Measurements from ENCODE around the gene ZNF469. TPM values are rescaled to one million over a fixed set of nuclear protein-coding genes. Genes with fewer than 3 reads are reported as not detected.

Gene ZNF469
- total and polyA plus RNA-seq, 4 donors: 0.04 to 0.50 (median 0.36) TPM

DNA sequence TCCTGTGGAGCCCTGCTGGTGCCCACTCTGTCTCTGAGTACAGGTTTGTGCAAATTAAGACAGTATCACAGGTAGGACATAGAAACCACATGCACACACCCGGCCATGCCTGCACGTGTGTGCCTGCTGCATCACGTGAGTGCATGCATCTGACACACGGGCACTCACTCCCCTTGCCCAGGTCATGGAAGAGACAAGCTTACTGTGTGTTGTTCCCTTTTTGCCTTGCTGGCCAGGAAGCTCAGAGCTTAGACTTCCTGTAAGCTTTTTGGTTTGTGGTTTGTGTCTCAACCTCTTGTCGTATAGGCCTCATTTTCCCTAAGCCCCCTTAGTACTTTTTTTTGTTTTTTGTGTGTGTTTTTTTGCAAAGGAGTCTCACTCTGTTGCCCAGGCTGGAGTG is 25.0 kb downstream of the ZNF469 start:
- 82% methylated on average over 5 of the region's 5 CpGs for WGBS
- H3K36me3 ChIP-seq (ENCODE audit: control insufficient read depth in 4 of 4, insufficient read depth in 3 of 4, low read depth in 1 of 4, low read length in 3 of 4): no peaks in the 10 kb centered on the region
- no peaks in the 10 kb centered on the region for H3K27me3 ChIP-seq (ENCODE audit: control insufficient read depth in 4 of 4, insufficient read depth in 4 of 4, low read length in 3 of 4)
- no peaks in the 10 kb centered on the region for H3K4me1 ChIP-seq (ENCODE audit: control insufficient read depth in 4 of 4, insufficient read depth in 4 of 4, low read length in 3 of 4)
- H3K9me3 ChIP-seq (ENCODE audit: control insufficient read depth in 4 of 4, low read length in 3 of 4): no peaks in the 10 kb centered on the region
- TF ChIP-seq EGR1 (IDR thresholded peaks at IDR 0.05; ENCODE audit: low read depth in 2 of 2): no peak
- TF ChIP-seq TAF1 (conservative IDR thresholded peaks at IDR 0.05): no peak
- TF ChIP-seq, protein P1, sequence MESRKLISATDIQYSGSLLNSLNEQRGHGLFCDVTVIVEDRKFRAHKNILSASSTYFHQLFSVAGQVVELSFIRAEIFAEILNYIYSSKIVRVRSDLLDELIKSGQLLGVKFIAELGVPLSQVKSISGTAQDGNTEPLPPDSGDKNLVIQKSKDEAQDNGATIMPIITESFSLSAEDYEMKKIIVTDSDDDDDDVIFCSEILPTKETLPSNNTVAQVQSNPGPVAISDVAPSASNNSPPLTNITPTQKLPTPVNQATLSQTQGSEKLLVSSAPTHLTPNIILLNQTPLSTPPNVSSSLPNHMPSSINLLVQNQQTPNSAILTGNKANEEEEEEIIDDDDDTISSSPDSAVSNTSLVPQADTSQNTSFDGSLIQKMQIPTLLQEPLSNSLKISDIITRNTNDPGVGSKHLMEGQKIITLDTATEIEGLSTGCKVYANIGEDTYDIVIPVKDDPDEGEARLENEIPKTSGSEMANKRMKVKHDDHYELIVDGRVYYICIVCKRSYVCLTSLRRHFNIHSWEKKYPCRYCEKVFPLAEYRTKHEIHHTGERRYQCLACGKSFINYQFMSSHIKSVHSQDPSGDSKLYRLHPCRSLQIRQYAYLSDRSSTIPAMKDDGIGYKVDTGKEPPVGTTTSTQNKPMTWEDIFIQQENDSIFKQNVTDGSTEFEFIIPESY (IDR thresholded peaks at IDR 0.05): no peak
- TF ChIP-seq JUND (IDR thresholded peaks at IDR 0.05): no peak
- no peak for TF ChIP-seq FOXA2 (IDR thresholded peaks at IDR 0.05)
- no peak overlapping the region for H3K27ac ChIP-seq (ENCODE audit: low read depth in 1 of 2, low read length in 2 of 2)
- DNase-seq (ENCODE audit: low spot score): no peak
- H3K4me3 ChIP-seq (ENCODE audit: low read depth in 1 of 3, low read length in 3 of 3): no peak overlapping the region
- no peak overlapping the region for H3K9ac ChIP-seq (ENCODE audit: low read depth in 1 of 2, low read length in 2 of 2)

- DNase-seq (ENCODE audit: low spot score): no peak
- H3K9ac ChIP-seq (ENCODE audit: low read depth in 1 of 2, low read length in 2 of 2): no peak overlapping the region
- no peaks in the 10 kb centered on the region for H3K27me3 ChIP-seq (ENCODE audit: control insufficient read depth in 4 of 4, insufficient read depth in 4 of 4, low read length in 3 of 4)
- no peak overlapping the region for H3K4me3 ChIP-seq (ENCODE audit: low read depth in 1 of 3, low read length in 3 of 3)
- 80% methylated on average over 15 of the region's 15 CpGs for WGBS
- no peaks in the 10 kb centered on the region for H3K4me1 ChIP-seq (ENCODE audit: control insufficient read depth in 4 of 4, insufficient read depth in 4 of 4, low read length in 3 of 4)
- no peaks in the 10 kb centered on the region for H3K36me3 ChIP-seq (ENCODE audit: control insufficient read depth in 4 of 4, insufficient read depth in 3 of 4, low read depth in 1 of 4, low read length in 3 of 4)
- H3K9me3 ChIP-seq (ENCODE audit: control insufficient read depth in 4 of 4, low read length in 3 of 4): no peaks in the 10 kb centered on the region
- no peak overlapping the region for H3K27ac ChIP-seq (ENCODE audit: low read depth in 1 of 2, low read length in 2 of 2)
- TF ChIP-seq RXRA (IDR thresholded peaks at IDR 0.05) (no peak), REST (IDR thresholded peaks at IDR 0.05) (no peak), ATF3 (IDR thresholded peaks at IDR 0.05) (no peak), EGR1 (IDR thresholded peaks at IDR 0.05; ENCODE audit: low read depth in 2 of 2) (no peak), TAF1 (conservative IDR thresholded peaks at IDR 0.05) (no peak), FOXA1 (IDR thresholded peaks at IDR 0.05) (no peak), HNF4G (IDR thresholded peaks at IDR 0.05) (no peak), GABPA (IDR thresholded peaks at IDR 0.05 in 1 of 2, conservative IDR thresholded peaks at IDR 0.05 in 1 of 2) (no peak)
- TF ChIP-seq, protein P1 (IDR thresholded peaks at IDR 0.05): no peak
These were observed 25.9 kb downstream of the ZNF469 start for GRCh38 chr16:88408561-88409142.
